DOHH2 (cell line): ENCODE results near the gene SLC37A1.

Experiments used
- H3F3A ChIP-seq: fragments of 200-600 bp; sonication (generic), shearing (Covaris generic); 2 replicates; pipeline ENCODE4 v1.6.0; 2016; ENCODE audit warnings: antibody characterized with exemption, mild to moderate bottlenecking; ENCODE audit not compliant: control insufficient read depth, insufficient read depth
- H3K27ac ChIP-seq: fragments of 200-600 bp; sonication (generic); 2 replicates; pipeline ENCODE4 v1.5.1; 2014; ENCODE audit warnings: low read depth, mild to moderate bottlenecking, low read length, moderate library complexity
- H3K27me3 ChIP-seq: fragments of 200-600 bp; sonication (generic); 2 replicates; pipeline ENCODE4 v1.6.1; 2014; ENCODE audit warnings: mild to moderate bottlenecking, low read length, mixed read lengths; ENCODE audit not compliant: control insufficient read depth
- H3K36me3 ChIP-seq: fragments of 200-600 bp; sonication (generic); 2 replicates; pipeline ENCODE4 v1.6.1; 2014; ENCODE audit warnings: mild to moderate bottlenecking, low read length, moderate library complexity, mixed read lengths; ENCODE audit not compliant: control insufficient read depth
- H3K4me1 ChIP-seq: fragments of 200-600 bp; sonication (generic); 2 replicates; pipeline ENCODE4 v1.6.1; 2014; ENCODE audit warnings: mild to moderate bottlenecking, low read length, mixed read lengths; ENCODE audit not compliant: control insufficient read depth
- H3K4me2 ChIP-seq: fragments of 200-600 bp; sonication (generic); 2 replicates; pipeline ENCODE4 v1.6.0; 2014; ENCODE audit warnings: mild to moderate bottlenecking, low read length, moderate library complexity
- H3K4me3 ChIP-seq: fragments of 200-600 bp; sonication (generic); 2 replicates; pipeline ENCODE4 v1.5.1; 2014; ENCODE audit warnings: mild to moderate bottlenecking, low read length, mixed read lengths
- H3K79me2 ChIP-seq: fragments of 200-600 bp; sonication (generic); 2 replicates; pipeline ENCODE4 v1.6.1; 2014; ENCODE audit warnings: mild to moderate bottlenecking, low read length, mixed read lengths; ENCODE audit not compliant: control insufficient read depth
- H3K9me2 ChIP-seq: fragments of 200-600 bp; sonication (generic); replicated peaks from 2 replicates; pipeline ENCODE4 v1.6.1; 2014; ENCODE audit warnings: mild to moderate bottlenecking, low read length, mixed read lengths; ENCODE audit not compliant: control insufficient read depth
- H3K9me3 ChIP-seq: fragments of 200-600 bp; sonication (generic); 2 replicates; pipeline ENCODE4 v1.6.1; 2014; ENCODE audit warnings: antibody characterized with exemption, low read length, mixed read lengths; ENCODE audit not compliant: control insufficient read depth, insufficient read depth
- H4K20me1 ChIP-seq: fragments of 200-600 bp; sonication (generic); 2 replicates; pipeline ENCODE4 v1.6.0; 2014; ENCODE audit warnings: low read depth, mild to moderate bottlenecking, antibody characterized with exemption, low read length, moderate library complexity; ENCODE audit not compliant: control insufficient read depth, insufficient read depth
- EZH2phosphoT487 ChIP-seq: fragments of 200-600 bp; sonication (generic); IDR thresholded peaks from 2 replicates; pipeline ENCODE4 v1.6.1; 2017; ENCODE audit warnings: borderline replicate concordance, mild to moderate bottlenecking, antibody characterized with exemption, low read length, moderate library complexity, mixed read lengths
- TF ChIP-seq, protein P1 (sequence below): fragments of 200-600 bp; sonication (generic); IDR thresholded peaks from one replicate; pipeline ENCODE4 v1.5.1; 2014; ENCODE audit warnings: antibody characterized with exemption, mild to moderate bottlenecking, low read depth, low read length; ENCODE audit not compliant: poor library complexity, severe bottlenecking

The SLC37A1 gene

DNA sequence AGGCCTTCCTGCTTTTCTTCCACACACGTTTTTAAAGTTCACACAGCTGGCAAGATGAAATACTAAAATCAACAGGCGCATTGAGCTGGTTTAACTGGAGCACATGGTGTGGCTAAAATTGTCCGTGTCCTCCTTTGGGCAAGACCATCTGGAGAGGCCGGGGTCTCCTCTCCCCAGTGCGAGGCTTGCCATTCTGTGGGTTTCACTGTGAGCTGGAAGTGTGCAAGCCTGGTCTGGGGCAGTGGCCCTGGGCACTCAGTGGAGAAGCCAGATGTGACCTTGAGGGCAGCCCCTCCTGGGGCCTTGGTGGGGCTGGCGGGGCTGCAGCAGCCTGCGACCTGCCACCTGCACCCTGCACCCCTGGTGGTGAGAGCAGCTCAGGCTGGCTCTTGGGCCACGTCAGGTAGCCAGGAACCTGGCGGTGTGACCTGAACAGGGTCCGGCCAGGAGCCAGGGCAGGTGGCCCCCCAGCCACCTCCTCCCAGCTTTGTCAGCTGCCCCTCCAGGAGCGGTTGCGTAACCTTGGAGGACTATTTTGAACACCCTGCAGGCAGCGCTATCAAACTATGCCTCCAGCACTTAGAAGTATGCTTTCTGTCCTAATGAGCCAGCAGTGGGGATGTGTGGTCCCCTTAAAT, 52.4 kb downstream of the SLC37A1 start:
- Histone ChIP-seq H3K4me1 (peaks cover 47% of the 10 kb centered on the region), H3K4me2 (no peak overlapping the region), H3K9me3 (no peaks in the 10 kb centered on the region), H3K79me2 (peaks cover 15% of the 10 kb centered on the region), H3K9me2 (no peaks in the 10 kb centered on the region), H3K36me3 (peaks cover 66% of the 10 kb centered on the region), H4K20me1 (no peaks in the 10 kb centered on the region), H3K4me3 (no peak overlapping the region), H3K27ac (no peak overlapping the region), H3K27me3 (no peaks in the 10 kb centered on the region), H3F3A (peaks cover 20% of the 10 kb centered on the region)
- TF ChIP-seq EZH2phosphoT487 = no peak
- TF ChIP-seq, protein P1, sequence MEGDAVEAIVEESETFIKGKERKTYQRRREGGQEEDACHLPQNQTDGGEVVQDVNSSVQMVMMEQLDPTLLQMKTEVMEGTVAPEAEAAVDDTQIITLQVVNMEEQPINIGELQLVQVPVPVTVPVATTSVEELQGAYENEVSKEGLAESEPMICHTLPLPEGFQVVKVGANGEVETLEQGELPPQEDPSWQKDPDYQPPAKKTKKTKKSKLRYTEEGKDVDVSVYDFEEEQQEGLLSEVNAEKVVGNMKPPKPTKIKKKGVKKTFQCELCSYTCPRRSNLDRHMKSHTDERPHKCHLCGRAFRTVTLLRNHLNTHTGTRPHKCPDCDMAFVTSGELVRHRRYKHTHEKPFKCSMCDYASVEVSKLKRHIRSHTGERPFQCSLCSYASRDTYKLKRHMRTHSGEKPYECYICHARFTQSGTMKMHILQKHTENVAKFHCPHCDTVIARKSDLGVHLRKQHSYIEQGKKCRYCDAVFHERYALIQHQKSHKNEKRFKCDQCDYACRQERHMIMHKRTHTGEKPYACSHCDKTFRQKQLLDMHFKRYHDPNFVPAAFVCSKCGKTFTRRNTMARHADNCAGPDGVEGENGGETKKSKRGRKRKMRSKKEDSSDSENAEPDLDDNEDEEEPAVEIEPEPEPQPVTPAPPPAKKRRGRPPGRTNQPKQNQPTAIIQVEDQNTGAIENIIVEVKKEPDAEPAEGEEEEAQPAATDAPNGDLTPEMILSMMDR = no peak

DNA sequence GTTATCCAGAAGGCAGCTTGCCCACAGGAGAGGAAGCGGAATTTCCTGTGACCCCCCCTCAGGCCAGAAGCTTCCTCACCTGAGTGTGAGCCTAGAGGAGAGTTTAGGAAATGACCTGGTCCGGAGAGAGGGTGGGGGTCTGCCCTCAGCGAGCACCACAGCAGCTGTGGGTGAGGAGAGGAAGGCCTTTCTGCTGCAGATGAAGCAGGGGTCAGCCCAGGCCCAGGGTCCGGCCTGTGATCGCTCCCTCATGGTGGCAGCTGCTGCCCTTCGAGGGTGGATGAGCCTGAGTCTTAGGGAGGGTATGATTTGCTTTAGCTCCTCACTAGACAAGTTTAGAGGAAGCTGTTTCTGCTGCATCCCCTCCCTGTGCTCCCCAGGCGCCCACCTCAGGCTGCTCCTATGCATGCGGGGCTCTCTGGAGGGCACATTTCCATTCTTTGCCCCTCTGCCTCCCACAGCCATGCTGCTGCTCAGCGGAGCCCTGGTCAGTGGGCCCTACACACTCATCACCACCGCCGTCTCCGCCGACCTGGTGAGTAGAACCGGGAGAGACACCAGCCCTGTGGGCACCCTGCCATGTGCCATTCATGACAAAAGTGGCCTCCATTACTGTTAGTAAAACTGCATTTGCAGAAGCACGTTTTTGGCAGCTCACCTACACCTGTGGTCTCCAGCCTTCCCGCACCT, 53.0 kb downstream of the SLC37A1 start:
- peaks cover 10% of the 10 kb centered on the region for H3K79me2 ChIP-seq
- no peaks in the 10 kb centered on the region for H3K9me2 ChIP-seq
- H4K20me1 ChIP-seq = no peaks in the 10 kb centered on the region
- TF ChIP-seq, protein P1 = no peak
- no peak for TF ChIP-seq EZH2phosphoT487
- H3K27me3 ChIP-seq = no peaks in the 10 kb centered on the region
- no peak overlapping the region for H3K27ac ChIP-seq
- no peak overlapping the region for H3K4me2 ChIP-seq
- H3F3A ChIP-seq = peaks cover 16% of the 10 kb centered on the region
- peaks cover 61% of the 10 kb centered on the region for H3K36me3 ChIP-seq
- H3K4me3 ChIP-seq = no peak overlapping the region
- peaks cover 41% of the 10 kb centered on the region for H3K4me1 ChIP-seq
- no peaks in the 10 kb centered on the region for H3K9me3 ChIP-seq

DNA sequence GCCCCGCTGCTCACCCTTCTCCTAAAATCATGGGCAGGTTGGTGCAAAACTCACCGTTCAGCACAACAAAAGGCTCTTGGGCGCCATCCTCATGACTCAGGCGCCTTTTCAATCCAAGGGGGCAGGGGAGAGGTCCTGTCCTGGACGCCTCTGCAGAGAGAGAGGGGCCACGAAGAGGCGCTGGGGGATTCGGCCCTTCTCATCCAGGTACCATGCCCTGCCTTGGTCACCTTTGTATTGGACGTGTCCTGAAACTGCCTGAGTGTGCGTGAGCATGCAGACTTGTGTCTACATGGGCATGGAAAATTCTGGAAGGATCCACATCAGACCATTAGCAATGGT, 53.5 kb downstream of the SLC37A1 start:
- Histone ChIP-seq H3K9me3 (no peaks in the 10 kb centered on the region), H3K36me3 (peaks cover 59% of the 10 kb centered on the region), H3K27ac (no peak overlapping the region), H3K4me1 (peaks cover 37% of the 10 kb centered on the region), H3K9me2 (no peaks in the 10 kb centered on the region), H3K4me3 (no peak overlapping the region), H3K79me2 (peaks cover 10% of the 10 kb centered on the region), H3F3A (peaks cover 12% of the 10 kb centered on the region), H4K20me1 (no peaks in the 10 kb centered on the region), H3K27me3 (no peaks in the 10 kb centered on the region), H3K4me2 (no peak overlapping the region)
- TF ChIP-seq EZH2phosphoT487 = no peak
- TF ChIP-seq, protein P1 = no peak
